HepG2 (cell line): ENCODE results near the gene SLC29A2. TPM values are rescaled to one million over a fixed set of nuclear protein-coding genes. Genes with fewer than 3 reads are reported as not detected.

Source experiments
- ELF1 ChIP-seq: sonication (generic); formaldehyde crosslinking; IDR thresholded peaks from 2 replicates; pipeline ENCODE4 v1.4.0; 2020; ENCODE audit warnings: missing genetic modification reagents
- GFI1 ChIP-seq: sonication (generic); formaldehyde crosslinking; IDR thresholded peaks from 2 replicates; pipeline ENCODE4 v1.5.0; 2020; ENCODE audit warnings: missing genetic modification reagents, mild to moderate bottlenecking, borderline replicate concordance
- MZF1 ChIP-seq: sonication (generic); formaldehyde crosslinking; IDR thresholded peaks from 2 replicates; pipeline ENCODE4 v1.8.1; 2023; ENCODE audit warnings: mild to moderate bottlenecking, missing genetic modification reagents, borderline replicate concordance
- PAX8 ChIP-seq: sonication (generic); formaldehyde crosslinking; IDR thresholded peaks from 2 replicates; pipeline ENCODE4 v1.8.0; 2022; ENCODE audit warnings: mild to moderate bottlenecking, missing genetic modification reagents, borderline replicate concordance
- SMAD9 ChIP-seq: sonication (generic); formaldehyde crosslinking; IDR thresholded peaks from 2 replicates; pipeline ENCODE4 v1.5.1; 2020; ENCODE audit warnings: mild to moderate bottlenecking, missing genetic modification reagents
- ZBTB38 ChIP-seq: sonication (generic); formaldehyde crosslinking; IDR thresholded peaks from 2 replicates; pipeline ENCODE4 v1.5.1; 2020; ENCODE audit warnings: mild to moderate bottlenecking, missing genetic modification reagents
- ZNF138 ChIP-seq: sonication (generic); formaldehyde crosslinking; IDR thresholded peaks from 2 replicates; pipeline ENCODE4 v1.5.0; 2020; ENCODE audit warnings: mild to moderate bottlenecking, low read depth, missing genetic modification reagents
- ZNF296 ChIP-seq: sonication (generic); formaldehyde crosslinking; conservative IDR thresholded peaks from 2 replicates; pipeline ENCODE4 v1.5.0; 2020; ENCODE audit warnings: mild to moderate bottlenecking, missing genetic modification reagents
- ZNF331 ChIP-seq: sonication (generic); formaldehyde crosslinking; IDR thresholded peaks from 2 replicates; pipeline ENCODE4 v1.4.0; 2020; ENCODE audit warnings: missing genetic modification reagents
- ZNF547 ChIP-seq: sonication (generic); formaldehyde crosslinking; IDR thresholded peaks from 2 replicates; pipeline ENCODE4 v1.5.1; 2020; ENCODE audit warnings: mild to moderate bottlenecking, missing genetic modification reagents
- ZNF563 ChIP-seq: sonication (generic); formaldehyde crosslinking; IDR thresholded peaks from 2 replicates; pipeline ENCODE4 v1.8.0; 2022; ENCODE audit warnings: mild to moderate bottlenecking, moderate library complexity, missing genetic modification reagents
- ZNF572 ChIP-seq: sonication (generic); formaldehyde crosslinking; IDR thresholded peaks from 2 replicates; pipeline ENCODE4 v1.5.1; 2020; ENCODE audit warnings: mild to moderate bottlenecking, missing genetic modification reagents
- ZNF687 ChIP-seq: sonication (generic); formaldehyde crosslinking; IDR thresholded peaks from 2 replicates; pipeline ENCODE4 v1.5.1; 2020; ENCODE audit warnings: mild to moderate bottlenecking, missing genetic modification reagents, moderate library complexity
- ZNF747 ChIP-seq: sonication (generic); formaldehyde crosslinking; IDR thresholded peaks from 2 replicates; pipeline ENCODE4 v1.8.1; 2023; ENCODE audit warnings: missing genetic modification reagents, mild to moderate bottlenecking, borderline replicate concordance
- ZNF772 ChIP-seq: sonication (generic); formaldehyde crosslinking; IDR thresholded peaks from 2 replicates; pipeline ENCODE4 v1.5.0; 2020; ENCODE audit warnings: mild to moderate bottlenecking, missing genetic modification reagents
- polyA plus RNA-seq, 8 experiments: library from polyadenylated mRNA; depleted of rRNA in 3 of 8; stranded (reverse) in 7 of 8; unstranded in 1 of 8; fragments of >200 nt; fragmentation: Illumina TruSeq in 4 of 8; extraction: Trizol in 4 of 8; gene quantifications; 2 replicates each; pipeline versions ENCODE4 v1.2.1 to v1.2.3, GENCODE V29; 2011 to 2016; ENCODE audit warnings: low read depth in 4 of 8, missing spikeins in 1 of 8, mixed read lengths in 1 of 8; ENCODE audit not compliant: insufficient read depth in 1 of 8
- total RNA-seq, 5 experiments: library from RNA; depleted of rRNA; stranded (reverse); fragments of >200 nt; fragmentation: Illumina TruSeq; extraction: Trizol; gene quantifications; 2 replicates each; pipeline ENCODE4 v1.2.3, GENCODE V29; 2016; ENCODE audit warnings: low read depth in 1 of 5
- TF ChIP-seq, protein P1 (sequence below): sonication (generic); formaldehyde crosslinking; IDR thresholded peaks from 2 replicates; pipeline ENCODE4 v1.5.1; 2020; ENCODE audit warnings: missing genetic modification reagents, mild to moderate bottlenecking, borderline replicate concordance
- TF ChIP-seq, protein P2 (sequence below): sonication (generic); formaldehyde crosslinking; IDR thresholded peaks from 2 replicates; pipeline ENCODE4 v1.9.0; 2022; ENCODE audit warnings: missing genetic modification reagents, mild to moderate bottlenecking, borderline replicate concordance

SLC29A2 gene
- total and polyA plus RNA-seq, 2 of the 13 experiments (the other 11 are each of a cell fraction or from before 2014, with no cell fraction given), result 0.63 to 0.66 TPM

- peak; percentile 47; the same call in 1 of the 2 replicates for TF ChIP-seq ZNF547
- peak; percentile 64; the same call in 1 of the 2 replicates for TF ChIP-seq ZNF331
- TF ChIP-seq, protein P1, sequence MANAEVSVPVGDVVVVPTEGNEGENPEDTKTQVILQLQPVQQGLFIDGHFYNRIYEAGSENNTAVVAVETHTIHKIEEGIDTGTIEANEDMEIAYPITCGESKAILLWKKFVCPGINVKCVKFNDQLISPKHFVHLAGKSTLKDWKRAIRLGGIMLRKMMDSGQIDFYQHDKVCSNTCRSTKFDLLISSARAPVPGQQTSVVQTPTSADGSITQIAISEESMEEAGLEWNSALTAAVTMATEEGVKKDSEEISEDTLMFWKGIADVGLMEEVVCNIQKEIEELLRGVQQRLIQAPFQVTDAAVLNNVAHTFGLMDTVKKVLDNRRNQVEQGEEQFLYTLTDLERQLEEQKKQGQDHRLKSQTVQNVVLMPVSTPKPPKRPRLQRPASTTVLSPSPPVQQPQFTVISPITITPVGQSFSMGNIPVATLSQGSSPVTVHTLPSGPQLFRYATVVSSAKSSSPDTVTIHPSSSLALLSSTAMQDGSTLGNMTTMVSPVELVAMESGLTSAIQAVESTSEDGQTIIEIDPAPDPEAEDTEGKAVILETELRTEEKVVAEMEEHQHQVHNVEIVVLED (CRISPR knock-in tag), result peak; percentile 6; the same call in 1 of the 2 replicates
- no peak for TF ChIP-seq PAX8 (CRISPR knock-in tag)
- peak; percentile 80; the same call in 1 of the 2 replicates for TF ChIP-seq ZNF138 (CRISPR knock-in tag)
- TF ChIP-seq ZNF772 (CRISPR knock-in tag), result peak; percentile 23; the same call in 1 of the 2 replicates
- TF ChIP-seq SMAD9, result peak; percentile 67; the same call in 1 of the 2 replicates
- TF ChIP-seq ELF1, result no peak
- TF ChIP-seq GFI1, result peak; percentile 31; the same call in 1 of the 2 replicates
- peak; percentile 90 for TF ChIP-seq ZBTB38 (CRISPR knock-in tag)
- TF ChIP-seq ZNF563 (CRISPR knock-in tag), result 0 out of 2 replicates have a peak, but pooled peaks have one; percentile 15
- TF ChIP-seq ZNF687 (CRISPR knock-in tag), result peak; percentile 85
- peak; percentile 77; the same call in 1 of the 2 replicates for TF ChIP-seq ZNF296 (CRISPR knock-in tag)
- TF ChIP-seq, protein P2, sequence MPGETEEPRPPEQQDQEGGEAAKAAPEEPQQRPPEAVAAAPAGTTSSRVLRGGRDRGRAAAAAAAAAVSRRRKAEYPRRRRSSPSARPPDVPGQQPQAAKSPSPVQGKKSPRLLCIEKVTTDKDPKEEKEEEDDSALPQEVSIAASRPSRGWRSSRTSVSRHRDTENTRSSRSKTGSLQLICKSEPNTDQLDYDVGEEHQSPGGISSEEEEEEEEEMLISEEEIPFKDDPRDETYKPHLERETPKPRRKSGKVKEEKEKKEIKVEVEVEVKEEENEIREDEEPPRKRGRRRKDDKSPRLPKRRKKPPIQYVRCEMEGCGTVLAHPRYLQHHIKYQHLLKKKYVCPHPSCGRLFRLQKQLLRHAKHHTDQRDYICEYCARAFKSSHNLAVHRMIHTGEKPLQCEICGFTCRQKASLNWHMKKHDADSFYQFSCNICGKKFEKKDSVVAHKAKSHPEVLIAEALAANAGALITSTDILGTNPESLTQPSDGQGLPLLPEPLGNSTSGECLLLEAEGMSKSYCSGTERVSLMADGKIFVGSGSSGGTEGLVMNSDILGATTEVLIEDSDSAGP (CRISPR knock-in tag), result peak; percentile 20
- TF ChIP-seq ZNF747 (CRISPR knock-in tag), result 0 out of 2 replicates have a peak, but pooled peaks have one; percentile 15
- peak; percentile 94; the same call in 1 of the 2 replicates for TF ChIP-seq ZNF572 (CRISPR knock-in tag)
- TF ChIP-seq MZF1 (CRISPR knock-in tag), result no peak
Measured at GRCh38 chr11:66346476-66347424, 24.8 kb downstream of the SLC29A2 start (continued).
